ENCODE measurements around the gene OTOG.

OTOG gene

DNA sequence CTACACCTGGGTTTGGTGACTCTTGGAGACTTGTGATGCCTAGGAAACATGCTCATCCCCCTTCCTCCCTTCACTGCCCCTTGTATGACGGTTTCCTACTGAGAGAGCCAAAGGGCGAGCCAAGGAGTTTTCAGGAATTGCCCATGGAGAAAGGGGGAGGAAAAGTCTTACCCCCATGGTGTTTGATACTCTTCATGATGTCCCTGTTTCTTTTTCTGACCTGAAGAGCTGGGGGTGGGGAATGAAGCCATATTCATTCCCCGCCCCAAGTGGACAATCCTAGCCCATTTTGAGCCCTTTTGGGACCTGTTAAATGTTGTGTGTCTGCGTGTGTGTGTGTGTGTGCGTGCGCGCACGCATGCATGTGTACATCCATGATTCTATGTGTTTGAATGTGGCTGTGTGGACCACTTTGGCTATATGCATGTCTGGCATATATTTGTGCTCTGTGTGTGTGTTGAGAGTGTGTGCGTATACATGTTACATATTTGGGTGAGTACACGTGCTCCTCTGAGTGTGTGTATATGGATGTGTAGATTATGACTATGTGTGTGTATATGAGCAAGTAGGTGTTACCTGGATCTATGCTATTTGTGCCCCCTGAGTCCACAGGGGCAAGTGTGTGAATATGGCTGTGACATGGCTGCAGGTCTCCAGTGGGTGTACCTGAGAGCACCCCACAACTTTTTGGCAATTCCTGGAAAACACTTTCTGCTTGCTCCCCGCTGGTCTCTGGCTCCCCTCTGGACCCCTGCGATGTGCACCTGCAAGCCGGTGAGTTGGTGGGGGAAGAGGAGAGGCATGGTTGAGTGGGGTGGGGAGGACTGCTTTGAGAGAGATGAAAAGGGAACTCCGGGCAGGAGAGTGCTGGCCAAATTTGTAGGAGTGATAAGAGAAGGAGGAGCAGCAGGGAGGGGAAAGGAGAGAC lies 24.6 kb downstream of the OTOG start:
- Histone ChIP-seq H3K27me3 (no peaks in the 10 kb centered on the region), H3K4me3 (no peak overlapping the region), H4K20me1 (no peaks in the 10 kb centered on the region), H3K27ac (no peak overlapping the region), H3K36me3 (no peaks in the 10 kb centered on the region), H3K9me3 (no peaks in the 10 kb centered on the region), H3K4me1 (no peaks in the 10 kb centered on the region), H3K4me2 (no peak overlapping the region), H3K9ac (no peak overlapping the region)
- TF ChIP-seq Cebpa-rat (IDR thresholded peaks at IDR 0.05): no peak

DNA sequence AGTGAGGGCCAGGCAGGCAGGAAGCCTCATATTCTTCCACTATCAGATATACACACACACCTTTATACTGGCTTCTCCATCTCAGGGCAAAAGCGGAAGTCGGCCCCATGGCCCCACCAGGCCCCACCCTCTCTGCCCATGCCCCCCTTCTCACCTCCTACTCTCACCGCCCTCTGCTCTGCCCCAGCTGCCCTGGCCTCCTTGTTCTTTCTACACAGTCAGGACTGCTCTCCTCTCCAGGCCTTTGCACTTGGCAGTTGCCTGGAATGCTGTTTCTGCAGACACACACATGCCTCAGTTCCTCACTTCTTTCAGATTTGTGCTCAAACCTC lies 25.3 kb downstream of the OTOG start:
- Histone ChIP-seq H3K27ac (no peak overlapping the region), H3K4me2 (no peak overlapping the region), H3K27me3 (no peaks in the 10 kb centered on the region), H3K4me1 (no peaks in the 10 kb centered on the region), H3K4me3 (no peak overlapping the region), H3K9me3 (no peaks in the 10 kb centered on the region), H3K9ac (no peak overlapping the region), H4K20me1 (no peaks in the 10 kb centered on the region), H3K36me3 (no peaks in the 10 kb centered on the region)
- no peak for TF ChIP-seq Cebpa-rat (IDR thresholded peaks at IDR 0.05)

DNA sequence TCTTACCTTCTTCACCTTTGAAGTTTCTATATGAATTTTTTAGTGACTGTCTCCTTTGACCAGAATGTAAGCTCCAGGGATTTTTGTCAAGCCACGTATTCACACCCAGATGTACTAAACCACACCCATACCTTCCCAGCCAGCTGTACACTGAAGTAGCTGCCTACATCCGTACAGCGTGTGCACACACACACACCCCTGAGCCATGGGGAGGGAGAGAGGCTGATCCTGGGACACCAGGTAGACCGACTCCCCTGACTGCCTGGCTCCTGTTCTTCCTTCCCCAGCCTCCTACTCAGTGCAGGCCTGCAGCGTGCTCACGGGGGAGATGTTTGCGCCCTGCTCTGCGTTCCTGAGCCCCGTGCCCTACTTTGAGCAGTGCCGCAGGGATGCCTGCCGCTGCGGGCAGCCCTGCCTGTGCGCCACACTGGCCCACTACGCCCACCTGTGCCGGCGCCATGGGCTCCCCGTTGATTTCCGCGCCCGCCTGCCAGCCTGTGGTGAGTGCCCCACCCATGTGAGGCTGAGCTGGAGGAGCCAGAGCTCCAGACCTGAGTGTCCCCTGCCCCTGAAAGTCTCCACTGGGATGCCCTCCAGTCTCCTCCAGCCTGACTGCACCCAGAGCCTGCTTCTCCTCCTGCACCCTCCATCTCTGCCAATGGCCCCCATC lies 25.9 kb downstream of the OTOG start:
- no peak for TF ChIP-seq Cebpa-rat (IDR thresholded peaks at IDR 0.05)
- no peak overlapping the region for H3K9ac ChIP-seq
- no peaks in the 10 kb centered on the region for H3K9me3 ChIP-seq
- no peaks in the 10 kb centered on the region for H3K4me1 ChIP-seq
- H3K27ac ChIP-seq: no peak overlapping the region
- no peaks in the 10 kb centered on the region for H3K27me3 ChIP-seq
- no peak overlapping the region for H3K4me3 ChIP-seq
- no peaks in the 10 kb centered on the region for H3K36me3 ChIP-seq
- H4K20me1 ChIP-seq: no peaks in the 10 kb centered on the region
- H3K4me2 ChIP-seq: no peak overlapping the region

DNA sequence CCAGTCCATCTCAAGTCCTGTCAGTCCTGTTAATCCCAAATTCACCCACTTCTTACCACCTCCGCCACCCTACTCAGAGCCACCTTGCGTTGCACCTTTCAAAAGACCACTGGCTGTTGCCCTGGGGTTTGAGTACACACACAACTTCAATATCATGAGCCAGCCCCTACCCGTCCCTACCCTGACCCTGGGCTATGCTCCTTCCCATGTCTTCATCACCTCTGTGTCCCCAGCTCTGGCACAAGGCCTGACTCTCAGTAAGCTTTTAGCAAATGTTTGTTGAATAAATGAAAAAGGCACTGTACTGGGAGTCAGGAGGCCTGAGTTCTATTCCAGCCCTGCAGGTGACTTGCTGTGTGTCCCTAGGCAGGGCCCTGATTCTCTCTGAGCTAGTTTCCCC lies 26.5 kb downstream of the OTOG start:
- Histone ChIP-seq H3K4me1 (no peaks in the 10 kb centered on the region), H3K27ac (no peak overlapping the region), H3K36me3 (no peaks in the 10 kb centered on the region), H3K4me2 (no peak overlapping the region), H3K9ac (no peak overlapping the region), H3K27me3 (no peaks in the 10 kb centered on the region), H3K9me3 (no peaks in the 10 kb centered on the region), H3K4me3 (no peak overlapping the region), H4K20me1 (no peaks in the 10 kb centered on the region)
- no peak for TF ChIP-seq Cebpa-rat (IDR thresholded peaks at IDR 0.05)

DNA sequence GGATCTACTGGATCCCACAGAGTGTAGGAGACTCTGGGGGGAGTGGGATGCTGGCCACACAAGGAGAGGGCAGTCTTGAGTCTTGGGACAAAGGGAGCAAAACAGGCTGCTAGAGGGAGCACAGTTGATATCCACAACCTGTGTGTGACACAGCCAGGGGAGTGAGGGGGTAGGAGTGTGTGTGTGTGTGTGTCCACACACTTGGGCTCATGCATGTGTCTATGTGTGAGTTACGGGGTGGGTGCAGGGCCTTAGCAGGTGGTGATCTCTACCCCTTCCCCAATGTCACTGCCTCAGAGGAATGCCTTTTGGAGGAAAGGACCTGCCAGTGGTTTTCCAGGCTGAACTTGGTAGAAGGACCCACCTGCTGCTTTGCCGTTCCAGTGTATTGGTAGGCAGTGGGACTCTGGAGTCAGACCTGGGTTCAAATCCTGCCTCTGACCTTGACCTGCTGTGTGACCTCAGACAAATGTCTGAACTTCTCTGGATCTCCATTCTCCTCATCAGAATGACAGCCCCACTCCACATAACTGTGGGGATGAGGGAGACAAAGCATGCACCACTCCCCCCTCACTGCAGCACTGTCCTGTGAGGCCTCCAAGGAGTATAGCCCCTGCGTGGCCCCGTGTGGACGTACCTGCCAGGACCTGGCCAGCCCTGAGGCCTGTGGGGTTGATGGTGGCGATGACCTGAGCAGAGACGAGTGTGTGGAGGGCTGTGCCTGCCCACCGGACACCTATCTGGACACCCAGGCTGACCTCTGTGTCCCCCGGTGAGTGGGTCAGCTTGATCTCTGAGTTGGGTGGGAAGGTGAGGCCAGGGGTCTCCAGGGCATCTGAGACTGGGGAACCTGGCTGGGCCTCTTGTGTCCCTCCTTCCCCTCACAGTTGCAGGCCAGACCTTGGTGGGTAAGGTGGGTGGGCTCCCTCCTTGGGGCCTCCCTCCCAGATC lies 27.4 kb downstream of the OTOG start:
- Histone ChIP-seq H3K9me3 (no peaks in the 10 kb centered on the region), H3K9ac (no peak overlapping the region), H3K36me3 (no peaks in the 10 kb centered on the region), H4K20me1 (no peaks in the 10 kb centered on the region), H3K4me2 (no peak overlapping the region), H3K4me1 (no peaks in the 10 kb centered on the region), H3K4me3 (no peak overlapping the region), H3K27me3 (no peaks in the 10 kb centered on the region), H3K27ac (no peak overlapping the region)
- TF ChIP-seq Cebpa-rat (IDR thresholded peaks at IDR 0.05): no peak

DNA sequence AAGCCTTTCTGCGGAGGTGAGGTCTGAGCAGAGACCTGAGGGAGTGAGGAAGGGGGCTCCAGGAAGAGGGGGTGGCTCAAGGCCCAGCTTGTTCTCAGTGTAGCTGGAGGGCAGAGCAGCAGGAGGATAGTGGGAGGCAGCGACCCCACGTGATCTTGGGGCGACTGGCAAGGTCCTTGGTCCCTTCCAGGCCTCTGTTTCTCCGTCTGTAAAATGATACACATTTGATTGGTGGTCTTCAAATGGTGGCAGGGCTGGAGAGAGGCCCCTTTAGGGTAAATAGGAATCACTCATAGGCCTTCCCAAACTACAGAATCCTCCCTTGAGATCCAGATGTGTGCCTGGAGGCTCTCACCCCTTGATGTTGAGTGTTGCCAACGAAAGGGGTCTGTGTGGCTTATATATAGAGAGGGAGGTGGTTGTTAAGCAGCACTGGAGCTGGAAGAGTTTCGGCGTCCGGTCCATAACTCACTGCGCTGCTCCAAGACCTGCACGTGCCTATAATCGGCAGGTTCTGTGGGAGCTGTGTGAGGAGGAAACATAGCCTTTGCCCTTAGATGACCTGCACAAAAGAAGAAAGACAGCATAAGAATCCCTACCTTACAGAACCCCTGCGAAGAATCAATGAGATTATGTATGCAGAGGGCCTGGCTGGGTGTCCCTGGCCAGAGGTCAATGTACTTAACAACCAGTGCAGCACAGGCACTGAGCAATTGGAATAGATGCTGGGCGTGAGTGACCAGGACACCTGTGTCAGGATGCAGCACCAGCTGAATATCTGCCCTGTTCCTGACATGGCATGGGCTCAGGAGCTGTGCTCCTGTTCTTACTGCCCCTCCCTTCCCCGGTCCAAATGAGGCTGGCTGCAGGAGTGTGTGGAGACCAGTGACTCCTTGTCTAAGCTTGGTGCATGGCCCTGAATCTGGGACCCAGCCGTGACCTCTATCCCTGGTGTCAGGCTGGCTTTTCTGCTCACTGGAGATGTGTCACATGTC lies 28.7 kb downstream of the OTOG start:
- H3K9ac ChIP-seq: no peak overlapping the region
- H3K4me2 ChIP-seq: no peak overlapping the region
- no peaks in the 10 kb centered on the region for H4K20me1 ChIP-seq
- no peaks in the 10 kb centered on the region for H3K36me3 ChIP-seq
- H3K27ac ChIP-seq: no peak overlapping the region
- no peaks in the 10 kb centered on the region for H3K4me1 ChIP-seq
- H3K4me3 ChIP-seq: no peak overlapping the region
- H3K9me3 ChIP-seq: no peaks in the 10 kb centered on the region
- no peaks in the 10 kb centered on the region for H3K27me3 ChIP-seq
- no peak for TF ChIP-seq Cebpa-rat (IDR thresholded peaks at IDR 0.05)

DNA sequence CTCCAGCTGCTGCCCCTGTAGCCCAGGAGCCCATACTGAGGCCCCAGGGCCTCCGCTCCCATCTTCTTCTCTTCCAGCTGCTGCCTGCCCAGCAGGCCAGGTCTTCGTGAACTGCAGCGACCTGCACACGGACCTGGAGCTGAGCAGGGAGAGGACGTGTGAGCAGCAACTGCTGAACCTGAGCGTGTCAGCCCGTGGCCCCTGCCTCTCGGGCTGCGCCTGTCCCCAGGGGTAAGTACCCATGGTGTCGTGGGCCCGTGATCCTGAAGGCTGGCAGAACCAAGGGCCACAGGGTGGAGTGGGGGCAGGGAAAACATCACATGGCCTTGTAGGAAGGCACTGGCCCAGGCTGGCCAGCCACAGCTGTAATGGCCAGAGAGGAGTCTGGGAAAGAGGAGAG lies 31.2 kb downstream of the OTOG start:
- no peaks in the 10 kb centered on the region for H4K20me1 ChIP-seq
- no peak overlapping the region for H3K4me3 ChIP-seq
- no peak for TF ChIP-seq Cebpa-rat (IDR thresholded peaks at IDR 0.05)
- H3K9me3 ChIP-seq: peaks cover 3% of the 10 kb centered on the region; the same call in 1 of the 2 replicates
- H3K27ac ChIP-seq: no peak overlapping the region
- H3K27me3 ChIP-seq: no peaks in the 10 kb centered on the region
- H3K4me1 ChIP-seq: no peaks in the 10 kb centered on the region
- no peak overlapping the region for H3K4me2 ChIP-seq
- no peaks in the 10 kb centered on the region for H3K36me3 ChIP-seq
- no peak overlapping the region for H3K9ac ChIP-seq

DNA sequence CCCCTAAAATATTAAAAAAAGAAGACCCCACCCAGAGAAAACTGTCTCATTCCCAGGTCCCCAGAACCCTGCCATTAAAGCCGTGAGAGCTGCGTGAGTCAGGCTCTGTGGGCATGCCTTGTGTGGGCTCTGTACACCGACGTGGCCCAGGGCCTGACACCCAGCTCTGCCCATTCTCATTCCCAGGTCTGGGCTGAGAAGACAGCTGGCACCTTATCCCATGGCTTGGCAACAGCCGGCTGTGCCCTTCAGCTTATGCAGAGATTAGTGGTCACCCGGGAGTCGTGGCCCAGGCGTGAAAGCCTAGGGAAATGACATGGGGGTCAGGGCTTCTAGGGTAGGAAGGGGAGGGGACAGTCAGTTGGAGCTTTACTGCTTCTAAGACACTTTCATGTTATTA lies 31.9 kb downstream of the OTOG start:
- Histone ChIP-seq H3K9ac (no peak overlapping the region), H3K27me3 (no peaks in the 10 kb centered on the region), H3K4me3 (no peak overlapping the region), H3K9me3 (peaks cover 3% of the 10 kb centered on the region; the same call in 1 of the 2 replicates), H3K36me3 (no peaks in the 10 kb centered on the region), H4K20me1 (no peaks in the 10 kb centered on the region), H3K4me2 (no peak overlapping the region), H3K4me1 (no peaks in the 10 kb centered on the region), H3K27ac (no peak overlapping the region)
- TF ChIP-seq Cebpa-rat (IDR thresholded peaks at IDR 0.05): no peak

DNA sequence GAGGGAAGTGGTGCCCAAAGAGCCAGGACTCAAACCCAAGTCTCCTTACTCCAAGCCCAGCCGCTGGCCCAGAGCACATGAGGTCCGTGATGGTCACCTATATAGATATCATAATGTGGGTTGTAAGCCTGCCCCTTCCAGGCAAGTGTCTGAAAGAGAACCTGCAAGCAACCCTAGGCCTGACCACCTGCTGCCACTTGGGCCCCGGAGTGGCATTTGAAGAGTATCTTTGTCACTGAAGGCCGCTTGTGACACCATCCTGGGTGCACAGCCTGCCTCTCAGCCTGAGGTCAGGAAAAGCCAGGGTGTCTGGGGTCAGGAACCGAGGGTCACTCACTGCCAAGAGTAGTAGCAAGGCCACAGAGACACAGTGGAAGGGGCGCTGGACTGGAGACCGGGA lies 32.4 kb downstream of the OTOG start:
- TF ChIP-seq Cebpa-rat (IDR thresholded peaks at IDR 0.05): no peak

More for the DNA sequence above, 32.4 kb downstream of the OTOG start:
- H3K4me2 ChIP-seq: no peak overlapping the region
- H3K36me3 ChIP-seq: no peaks in the 10 kb centered on the region
- H4K20me1 ChIP-seq: no peaks in the 10 kb centered on the region
- H3K27me3 ChIP-seq: no peaks in the 10 kb centered on the region
- H3K4me1 ChIP-seq: no peaks in the 10 kb centered on the region
- H3K27ac ChIP-seq: no peak overlapping the region
- H3K9me3 ChIP-seq: peaks cover 3% of the 10 kb centered on the region; the same call in 1 of the 2 replicates
- no peak overlapping the region for H3K4me3 ChIP-seq
- no peak overlapping the region for H3K9ac ChIP-seq

Measured in BLaER1 (cell line).